ENCODE measurements around the gene SLC44A4.

SLC44A4 gene

GRCh38 chr6:31882344-31882743 lies 3.5 kb upstream of the SLC44A4 start:
- H3K4me1 ChIP-seq (ENCODE audit: control insufficient read depth, low read length) = no peaks in the 10 kb centered on the region
- H3K4me3 ChIP-seq (ENCODE audit: low read length) = no peak overlapping the region
- H3K9me2 ChIP-seq (replicated peaks; ENCODE audit: control insufficient read depth, low read length) = no peaks in the 10 kb centered on the region
- H3F3A ChIP-seq (ENCODE audit: control insufficient read depth, insufficient read depth) = no peaks in the 10 kb centered on the region
- no peak overlapping the region for H3K27ac ChIP-seq (ENCODE audit: low read depth, low read length)
- H3K79me2 ChIP-seq (ENCODE audit: control insufficient read depth, low read length) = no peaks in the 10 kb centered on the region
- TF ChIP-seq EZH2phosphoT487 (IDR thresholded peaks at IDR 0.05; ENCODE audit: borderline replicate concordance, low read length) (no peak), CTCF (IDR thresholded peaks at IDR 0.05; ENCODE audit: low read depth, low read length, poor library complexity, severe bottlenecking) (no peak)
- H3K36me3 ChIP-seq (ENCODE audit: control insufficient read depth, low read length) = peaks cover 66% of the 10 kb centered on the region
- H3K4me2 ChIP-seq (ENCODE audit: low read length) = no peak overlapping the region
- H4K20me1 ChIP-seq (ENCODE audit: control insufficient read depth, insufficient read depth, low read depth, low read length) = no peaks in the 10 kb centered on the region
- no peaks in the 10 kb centered on the region for H3K27me3 ChIP-seq (ENCODE audit: control insufficient read depth, low read length)
- no peaks in the 10 kb centered on the region for H3K9me3 ChIP-seq (ENCODE audit: control insufficient read depth, insufficient read depth, low read length)

- Histone ChIP-seq H3K79me2 (ENCODE audit: control insufficient read depth, low read length) (no peaks in the 10 kb centered on the region), H4K20me1 (ENCODE audit: control insufficient read depth, insufficient read depth, low read depth, low read length) (no peaks in the 10 kb centered on the region), H3F3A (ENCODE audit: control insufficient read depth, insufficient read depth) (no peaks in the 10 kb centered on the region), H3K4me1 (ENCODE audit: control insufficient read depth, low read length) (no peaks in the 10 kb centered on the region), H3K9me2 (replicated peaks; ENCODE audit: control insufficient read depth, low read length) (no peaks in the 10 kb centered on the region), H3K27ac (ENCODE audit: low read depth, low read length) (no peak overlapping the region), H3K36me3 (ENCODE audit: control insufficient read depth, low read length) (peaks cover 56% of the 10 kb centered on the region), H3K4me2 (ENCODE audit: low read length) (no peak overlapping the region), H3K27me3 (ENCODE audit: control insufficient read depth, low read length) (no peaks in the 10 kb centered on the region), H3K9me3 (ENCODE audit: control insufficient read depth, insufficient read depth, low read length) (no peaks in the 10 kb centered on the region), H3K4me3 (ENCODE audit: low read length) (no peak overlapping the region)
- TF ChIP-seq EZH2phosphoT487 (IDR thresholded peaks at IDR 0.05; ENCODE audit: borderline replicate concordance, low read length) (no peak), CTCF (IDR thresholded peaks at IDR 0.05; ENCODE audit: low read depth, low read length, poor library complexity, severe bottlenecking) (no peak)
Measured at GRCh38 chr6:31881136-31881859, 2.5 kb upstream of the SLC44A4 start.

DNA sequence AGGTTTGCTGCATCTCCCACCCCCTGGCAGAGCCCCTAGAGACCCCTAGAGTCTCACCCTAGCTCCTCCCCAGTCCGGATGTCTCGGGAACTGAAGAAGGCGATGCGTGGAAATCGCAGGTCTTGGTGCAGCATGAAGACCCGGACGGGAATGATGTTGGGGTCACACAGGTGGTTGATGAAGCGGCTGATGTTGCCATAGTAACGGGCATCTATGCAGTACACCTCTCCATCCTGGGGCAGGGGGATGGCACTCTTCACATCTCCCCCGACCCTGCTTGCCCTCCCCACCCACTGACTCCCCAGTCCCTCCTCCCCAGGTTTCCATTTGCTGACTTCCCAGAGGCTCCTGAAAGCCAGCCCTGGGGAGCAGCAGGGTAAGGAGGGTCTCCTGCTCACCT lies 1.8 kb upstream of the SLC44A4 start:
- Histone ChIP-seq H4K20me1 (ENCODE audit: control insufficient read depth, insufficient read depth, low read depth, low read length) (no peaks in the 10 kb centered on the region), H3K27me3 (ENCODE audit: control insufficient read depth, low read length) (no peaks in the 10 kb centered on the region), H3K27ac (ENCODE audit: low read depth, low read length) (no peak overlapping the region), H3F3A (ENCODE audit: control insufficient read depth, insufficient read depth) (no peaks in the 10 kb centered on the region), H3K36me3 (ENCODE audit: control insufficient read depth, low read length) (peaks cover 53% of the 10 kb centered on the region), H3K9me3 (ENCODE audit: control insufficient read depth, insufficient read depth, low read length) (no peaks in the 10 kb centered on the region), H3K4me3 (ENCODE audit: low read length) (no peak overlapping the region), H3K79me2 (ENCODE audit: control insufficient read depth, low read length) (no peaks in the 10 kb centered on the region), H3K4me2 (ENCODE audit: low read length) (no peak overlapping the region), H3K9me2 (replicated peaks; ENCODE audit: control insufficient read depth, low read length) (no peaks in the 10 kb centered on the region), H3K4me1 (ENCODE audit: control insufficient read depth, low read length) (no peaks in the 10 kb centered on the region)
- TF ChIP-seq EZH2phosphoT487 (IDR thresholded peaks at IDR 0.05; ENCODE audit: borderline replicate concordance, low read length) = no peak
- TF ChIP-seq CTCF (IDR thresholded peaks at IDR 0.05; ENCODE audit: low read depth, low read length, poor library complexity, severe bottlenecking) = no peak
